ENCODE measurements around the gene GALNT2. TPM values are rescaled to one million over a fixed set of nuclear protein-coding genes. Genes with fewer than 3 reads are reported as not detected.

GALNT2 gene
- total RNA-seq, 1 donor from 2014 or later: 60.7 TPM

GRCh38 chr1:230259621-230260020 is 192.6 kb downstream of the GALNT2 start:
- DNase-seq (ENCODE audit: low read depth): no peak
- Histone ChIP-seq H3K36me3 (ENCODE audit: control insufficient read depth, insufficient read depth, low read length) (no peaks in the 10 kb centered on the region), H3K4me3 (ENCODE audit: low read depth, low read length) (no peak overlapping the region), H3K27me3 (ENCODE audit: control insufficient read depth, insufficient read depth, low read length) (no peaks in the 10 kb centered on the region)
- TF ChIP-seq CTCF (IDR thresholded peaks at IDR 0.05; ENCODE audit: insufficient read depth, low read length, poor library complexity, severe bottlenecking): no peak

- Histone ChIP-seq H3K4me3 (ENCODE audit: low read depth, low read length) (no peak overlapping the region), H3K27me3 (ENCODE audit: control insufficient read depth, insufficient read depth, low read length) (no peaks in the 10 kb centered on the region), H3K36me3 (ENCODE audit: control insufficient read depth, insufficient read depth, low read length) (peaks cover 3% of the 10 kb centered on the region)
- no peak for DNase-seq (ENCODE audit: low read depth)
- TF ChIP-seq CTCF (IDR thresholded peaks at IDR 0.05; ENCODE audit: insufficient read depth, low read length, poor library complexity, severe bottlenecking): no peak
Observed at GRCh38 chr1:230260831-230261230, 193.8 kb downstream of the GALNT2 start.

GRCh38 chr1:230261928-230262650 is 195.1 kb downstream of the GALNT2 start:
- H3K36me3 ChIP-seq (ENCODE audit: control insufficient read depth, insufficient read depth, low read length): peaks cover 3% of the 10 kb centered on the region
- H3K4me3 ChIP-seq (ENCODE audit: low read depth, low read length): no peak overlapping the region
- no peak for DNase-seq (ENCODE audit: low read depth)
- no peak for TF ChIP-seq CTCF (IDR thresholded peaks at IDR 0.05; ENCODE audit: insufficient read depth, low read length, poor library complexity, severe bottlenecking)
- no peaks in the 10 kb centered on the region for H3K27me3 ChIP-seq (ENCODE audit: control insufficient read depth, insufficient read depth, low read length)

GRCh38 chr1:230262867-230263567 is 196.0 kb downstream of the GALNT2 start:
- no peak overlapping the region for H3K4me3 ChIP-seq (ENCODE audit: low read depth, low read length)
- H3K36me3 ChIP-seq (ENCODE audit: control insufficient read depth, insufficient read depth, low read length): peaks cover 3% of the 10 kb centered on the region
- no peak for TF ChIP-seq CTCF (IDR thresholded peaks at IDR 0.05; ENCODE audit: insufficient read depth, low read length, poor library complexity, severe bottlenecking)
- no peaks in the 10 kb centered on the region for H3K27me3 ChIP-seq (ENCODE audit: control insufficient read depth, insufficient read depth, low read length)
- no peak for DNase-seq (ENCODE audit: low read depth)

GRCh38 chr1:230263568-230264195 is 196.6 kb downstream of the GALNT2 start:
- TF ChIP-seq CTCF (IDR thresholded peaks at IDR 0.05; ENCODE audit: insufficient read depth, low read length, poor library complexity, severe bottlenecking): no peak
- peaks cover 3% of the 10 kb centered on the region for H3K36me3 ChIP-seq (ENCODE audit: control insufficient read depth, insufficient read depth, low read length)
- H3K4me3 ChIP-seq (ENCODE audit: low read depth, low read length): no peak overlapping the region
- DNase-seq (ENCODE audit: low read depth): no peak
- no peaks in the 10 kb centered on the region for H3K27me3 ChIP-seq (ENCODE audit: control insufficient read depth, insufficient read depth, low read length)

All from kidney epithelial cell (primary cell).